Measurements from ENCODE around the gene UROS.
A peak's percentile ranks its signal among the peaks of the same experiment; 100 is the strongest.

UROS gene

DNA sequence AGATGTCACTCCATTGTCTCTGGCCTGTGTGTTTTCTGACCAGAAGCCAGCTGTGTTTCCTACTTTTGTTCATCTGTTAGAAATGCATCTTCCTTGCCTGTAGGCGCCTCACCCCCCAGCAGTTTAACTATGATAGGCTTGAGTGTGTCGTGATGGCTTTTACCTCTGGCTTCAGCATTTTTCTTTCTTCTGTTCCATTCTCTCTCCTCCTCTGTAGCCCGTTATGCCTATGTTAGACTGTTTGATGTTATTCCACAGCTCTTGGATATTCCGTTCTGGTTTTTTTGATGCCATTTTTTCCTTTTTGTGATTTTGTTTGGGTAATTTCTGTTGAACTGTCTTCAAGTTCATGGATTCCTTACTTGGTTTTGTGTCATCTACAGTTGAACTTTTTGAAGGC is 65.3 kb downstream of the UROS start:
- DNase-seq = no peak

DNA sequence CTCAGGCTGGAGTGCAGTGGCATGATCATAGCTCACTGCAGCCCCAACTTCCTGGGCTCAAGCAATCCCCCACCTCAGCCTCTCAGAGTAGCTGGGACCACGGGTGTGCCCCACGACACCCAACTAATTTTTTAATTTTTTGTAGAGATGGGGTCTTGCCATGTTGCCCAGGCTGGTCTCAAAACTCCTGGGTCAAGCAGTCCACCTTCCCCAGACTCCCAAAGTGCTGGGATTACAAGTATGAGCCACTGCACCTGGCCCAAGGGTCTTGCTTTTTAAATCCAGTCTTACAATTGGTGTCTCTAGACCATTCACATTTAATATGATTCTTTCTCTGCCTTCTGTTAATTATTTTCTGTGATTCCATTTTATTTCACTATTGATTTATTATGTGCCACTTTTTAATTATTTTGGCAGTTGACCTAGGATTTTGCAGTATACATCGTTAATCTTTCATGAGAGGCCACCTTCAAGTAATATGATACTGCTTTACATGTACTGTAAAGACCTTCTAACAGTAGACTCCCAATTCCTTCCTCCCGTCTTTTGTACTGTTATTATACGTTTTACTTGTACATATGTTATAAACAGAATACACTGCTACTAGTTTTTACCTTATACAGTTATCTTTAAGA is 66.1 kb downstream of the UROS start:
- peak; percentile 33 for DNase-seq

DNA sequence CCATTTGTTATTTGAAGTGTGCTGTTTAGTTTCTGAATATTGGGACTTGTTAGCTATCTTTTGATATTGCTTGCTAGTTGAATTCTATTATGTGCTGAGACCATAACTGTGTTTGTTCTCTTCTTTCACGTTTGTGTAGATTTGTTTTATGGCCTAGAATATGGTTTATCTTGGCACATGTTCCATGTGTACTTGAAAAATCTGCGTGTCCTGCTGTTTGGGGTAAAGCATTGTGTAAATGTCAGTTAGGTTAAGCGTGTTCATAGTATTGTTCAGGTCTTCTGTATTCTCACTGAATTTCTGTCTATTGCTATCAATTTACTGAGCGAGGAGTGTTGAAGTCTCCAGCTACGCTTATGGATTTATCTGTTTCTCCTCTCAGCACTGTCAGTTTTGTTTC is 66.9 kb downstream of the UROS start:
- DNase-seq = peak; percentile 85

DNA sequence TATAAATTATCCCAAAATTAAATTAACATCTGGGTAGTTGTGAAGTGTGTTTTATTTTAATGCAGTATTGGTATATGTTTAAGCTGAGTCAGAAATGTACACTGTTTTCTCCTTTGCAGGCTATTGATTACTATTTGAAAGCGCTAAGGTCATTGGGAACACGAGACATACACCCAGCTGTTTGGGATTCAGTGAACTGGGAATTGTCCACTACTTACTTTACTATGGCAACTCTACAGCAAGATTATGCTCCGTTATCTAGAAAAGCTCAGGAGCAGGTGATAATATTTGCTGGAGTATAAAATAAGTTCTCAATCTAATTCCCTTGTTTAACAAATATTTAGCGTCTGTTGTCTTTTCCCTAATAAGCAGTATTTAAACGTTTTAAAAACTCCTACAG is 75.6 kb downstream of the UROS start:
- no peak for DNase-seq

DNA sequence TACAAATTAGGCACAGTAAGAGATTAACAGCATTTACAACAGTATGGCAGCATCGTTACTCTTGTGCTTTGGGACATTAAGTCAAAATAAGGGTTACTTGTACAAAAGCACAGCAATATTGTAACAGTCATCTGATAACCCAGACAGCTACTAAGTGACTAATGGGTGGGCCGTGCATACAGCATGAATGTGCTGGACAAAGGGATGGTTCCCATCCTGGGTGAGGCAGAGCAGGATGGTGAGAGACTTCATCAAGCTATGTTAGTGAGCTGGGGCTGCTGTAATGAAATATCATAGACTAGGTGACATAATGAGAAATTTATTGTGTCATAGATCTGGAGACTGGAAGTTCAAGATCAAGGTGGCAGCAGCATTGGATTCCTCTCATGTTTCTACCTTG is 78.1 kb downstream of the UROS start:
- DNase-seq = no peak

DNA sequence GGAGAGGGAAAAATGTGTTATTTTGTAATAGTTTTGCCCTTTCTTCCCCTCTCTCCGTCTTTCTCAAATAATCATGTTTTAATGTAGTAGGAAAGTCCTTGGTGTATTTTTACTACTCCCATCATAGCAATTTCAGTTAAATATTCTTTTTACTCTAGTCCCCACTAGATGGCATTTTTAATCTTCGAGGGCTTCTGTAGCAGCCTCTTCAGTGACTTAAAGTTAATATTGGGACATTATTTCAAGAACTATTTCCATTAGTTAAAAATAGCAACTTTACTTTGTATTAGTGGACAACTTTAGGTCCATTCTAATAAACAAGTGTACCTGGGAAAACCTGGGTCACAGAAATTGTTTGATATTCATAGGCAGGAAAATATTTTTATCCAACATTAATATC is 80.6 kb downstream of the UROS start:
- DNase-seq = no peak

DNA sequence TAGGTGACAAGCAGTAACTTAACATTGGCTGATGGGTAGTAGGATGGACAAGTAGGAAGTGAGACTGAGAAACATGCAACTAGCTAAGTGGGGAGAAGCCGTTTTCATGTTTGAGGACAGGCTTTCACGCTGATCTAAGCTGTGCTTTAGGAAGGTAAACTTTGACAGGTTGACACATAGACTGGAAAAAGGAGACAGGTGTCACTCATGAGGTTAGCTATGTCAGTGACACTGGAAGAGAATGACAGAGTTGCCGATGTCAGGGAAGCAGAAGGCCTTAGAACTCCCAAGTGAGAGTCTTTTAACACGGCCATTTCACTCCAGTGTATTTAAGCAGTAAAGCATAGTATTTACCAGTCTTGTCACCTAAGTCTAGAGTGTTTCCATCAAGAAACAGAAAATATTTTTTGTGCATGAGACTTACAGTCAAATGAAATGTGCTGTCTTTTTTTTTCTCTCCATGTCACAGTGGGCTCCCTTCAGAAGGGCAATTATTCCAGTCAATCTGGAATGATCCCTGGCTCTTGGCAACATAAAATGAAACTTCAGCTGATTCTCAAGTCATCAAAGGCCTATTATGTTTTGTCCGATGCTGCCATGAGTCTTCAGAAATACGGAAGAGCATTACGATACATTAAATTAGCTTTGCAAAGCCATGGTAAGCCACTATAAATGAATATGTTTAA is 82.9 kb downstream of the UROS start:
- DNase-seq = no peak

Data from SHP77 treated with DMSO at 0.1 percent for 48 hours (cell line).